Measurements from ENCODE around the gene GPC3.

The GPC3 gene

DNA sequence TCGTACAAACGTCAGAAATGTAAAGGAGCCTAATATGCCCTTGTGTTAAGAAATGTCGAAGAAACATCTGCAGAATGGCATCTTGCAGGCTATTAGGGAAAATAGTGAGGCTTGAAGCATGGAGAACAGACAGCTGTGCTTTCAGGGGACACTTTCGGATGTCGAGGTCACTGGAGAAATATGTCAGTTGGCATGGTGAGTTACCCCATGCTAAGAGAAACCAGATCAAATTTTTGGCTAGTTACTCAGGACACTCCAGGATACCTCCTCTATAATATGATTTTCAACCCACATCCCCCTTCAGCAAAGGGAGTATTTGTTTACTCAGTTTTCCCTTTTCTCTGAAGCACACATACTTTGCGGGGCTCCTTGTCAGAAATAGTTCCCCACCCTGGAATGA, 171.4 kb downstream of the GPC3 start:
- no peaks in the 10 kb centered on the region for H3K9me3 ChIP-seq (ENCODE audit: control extremely low read depth in 1 of 5, control insufficient read depth in 4 of 5, insufficient read depth in 2 of 5, low read depth in 1 of 5, low read length in 4 of 5)
- H3K4me1 ChIP-seq (ENCODE audit: control extremely low read depth in 1 of 4, control insufficient read depth in 4 of 4, insufficient read depth in 4 of 4, low read length in 3 of 4), result no peaks in the 10 kb centered on the region
- DNase-seq, result no peak
- POLR2A ChIA-PET, result no interaction called here
- WGBS (ENCODE audit: insufficient coverage), result 71% methylated on average over 5 of the region's 6 CpGs
- H3K27me3 ChIP-seq (replicated peaks in 2 of 5; ENCODE audit: control insufficient read depth in 4 of 5, insufficient read depth in 5 of 5, low read length in 4 of 5), result peaks cover 0 to 6% (median 0%) of the 10 kb centered on the region in 5 experiments
- H3K27ac ChIP-seq (ENCODE audit: insufficient read depth in 1 of 2, low read depth in 1 of 2, low read length in 2 of 2, poor library complexity in 1 of 2, severe bottlenecking in 2 of 2), result no peak overlapping the region
- no peaks in the 10 kb centered on the region for H3K36me3 ChIP-seq (ENCODE audit: control insufficient read depth in 4 of 4, insufficient read depth in 4 of 4, low read length in 3 of 4)
- CTCF ChIA-PET, result no interaction called here
- no peak overlapping the region for H3K4me3 ChIP-seq (ENCODE audit: control insufficient read depth in 1 of 7, extremely low read depth in 1 of 7, insufficient read depth in 4 of 7, low read depth in 2 of 7, low read length in 6 of 7)

DNA sequence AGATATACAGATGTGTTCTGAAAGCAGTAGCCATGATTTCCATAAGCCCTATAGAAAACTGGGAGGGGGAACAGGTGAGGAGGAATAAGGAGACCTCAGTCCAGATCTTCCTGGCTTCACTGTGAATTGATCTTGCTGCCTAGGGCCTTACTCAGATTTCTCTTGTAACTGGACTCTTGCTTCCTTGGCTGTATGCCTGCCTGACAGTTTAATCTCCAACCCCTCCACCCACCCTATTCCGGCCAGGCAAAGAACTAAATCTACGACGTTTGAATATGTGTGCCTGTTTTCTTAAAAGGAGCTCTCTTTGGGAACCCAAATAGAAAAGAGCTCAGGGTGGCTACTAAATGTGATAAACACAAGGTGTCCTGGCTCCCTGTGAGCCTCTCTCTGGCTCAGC, 173.0 kb downstream of the GPC3 start:
- Histone ChIP-seq H3K4me3 (ENCODE audit: control insufficient read depth in 1 of 7, extremely low read depth in 1 of 7, insufficient read depth in 4 of 7, low read depth in 2 of 7, low read length in 6 of 7) (no peak overlapping the region), H3K9me3 (ENCODE audit: control extremely low read depth in 1 of 5, control insufficient read depth in 4 of 5, insufficient read depth in 2 of 5, low read depth in 1 of 5, low read length in 4 of 5) (no peaks in the 10 kb centered on the region), H3K36me3 (ENCODE audit: control insufficient read depth in 4 of 4, insufficient read depth in 4 of 4, low read length in 3 of 4) (no peaks in the 10 kb centered on the region), H3K27me3 (replicated peaks in 2 of 5; ENCODE audit: control insufficient read depth in 4 of 5, insufficient read depth in 5 of 5, low read length in 4 of 5) (peaks cover 0 to 6% (median 0%) of the 10 kb centered on the region in 5 experiments), H3K27ac (ENCODE audit: insufficient read depth in 1 of 2, low read depth in 1 of 2, low read length in 2 of 2, poor library complexity in 1 of 2, severe bottlenecking in 2 of 2) (no peak overlapping the region), H3K4me1 (ENCODE audit: control extremely low read depth in 1 of 4, control insufficient read depth in 4 of 4, insufficient read depth in 4 of 4, low read length in 3 of 4) (no peaks in the 10 kb centered on the region)
- WGBS (ENCODE audit: insufficient coverage), result 78% methylated on average over 3 of the region's 3 CpGs
- ChIA-PET CTCF (no interaction called here), POLR2A (no interaction called here)
- DNase-seq, result no peak

DNA sequence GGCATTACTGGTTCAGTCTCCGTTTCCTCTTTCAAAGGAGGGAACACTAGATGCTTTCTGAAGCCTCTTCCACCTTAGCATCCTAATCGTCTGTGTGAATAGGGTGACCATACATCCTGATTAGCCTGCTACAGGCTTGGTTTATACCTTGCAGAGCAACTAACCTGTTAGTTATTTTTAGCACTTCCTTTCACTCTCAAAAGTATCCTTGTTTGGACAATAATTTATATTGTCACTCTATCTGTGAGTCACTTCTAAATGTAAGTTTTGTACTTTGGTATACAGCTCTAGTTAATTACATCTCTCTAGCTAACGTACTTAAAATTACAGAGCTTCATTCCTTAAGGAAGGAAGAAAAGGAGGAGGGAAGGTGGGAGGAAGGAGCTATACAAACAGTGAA, 174.5 kb downstream of the GPC3 start:
- Histone ChIP-seq H3K27ac (ENCODE audit: insufficient read depth in 1 of 2, low read depth in 1 of 2, low read length in 2 of 2, poor library complexity in 1 of 2, severe bottlenecking in 2 of 2) (no peak overlapping the region), H3K9me3 (ENCODE audit: control extremely low read depth in 1 of 5, control insufficient read depth in 4 of 5, insufficient read depth in 2 of 5, low read depth in 1 of 5, low read length in 4 of 5) (peaks cover 0 to 2% (median 0%) of the 10 kb centered on the region in 5 experiments), H3K36me3 (ENCODE audit: control insufficient read depth in 4 of 4, insufficient read depth in 4 of 4, low read length in 3 of 4) (no peaks in the 10 kb centered on the region), H3K27me3 (replicated peaks in 2 of 5; ENCODE audit: control insufficient read depth in 4 of 5, insufficient read depth in 5 of 5, low read length in 4 of 5) (peaks cover 0 to 6% (median 0%) of the 10 kb centered on the region in 5 experiments), H3K4me1 (ENCODE audit: control extremely low read depth in 1 of 4, control insufficient read depth in 4 of 4, insufficient read depth in 4 of 4, low read length in 3 of 4) (no peaks in the 10 kb centered on the region), H3K4me3 (ENCODE audit: control insufficient read depth in 1 of 7, extremely low read depth in 1 of 7, insufficient read depth in 4 of 7, low read depth in 2 of 7, low read length in 6 of 7) (no peak overlapping the region)
- POLR2A ChIA-PET, result no interaction called here
- WGBS (ENCODE audit: insufficient coverage), result 70% methylated on average over 2 of the region's 3 CpGs
- CTCF ChIA-PET, result no interaction called here
- DNase-seq, result no peak

DNA sequence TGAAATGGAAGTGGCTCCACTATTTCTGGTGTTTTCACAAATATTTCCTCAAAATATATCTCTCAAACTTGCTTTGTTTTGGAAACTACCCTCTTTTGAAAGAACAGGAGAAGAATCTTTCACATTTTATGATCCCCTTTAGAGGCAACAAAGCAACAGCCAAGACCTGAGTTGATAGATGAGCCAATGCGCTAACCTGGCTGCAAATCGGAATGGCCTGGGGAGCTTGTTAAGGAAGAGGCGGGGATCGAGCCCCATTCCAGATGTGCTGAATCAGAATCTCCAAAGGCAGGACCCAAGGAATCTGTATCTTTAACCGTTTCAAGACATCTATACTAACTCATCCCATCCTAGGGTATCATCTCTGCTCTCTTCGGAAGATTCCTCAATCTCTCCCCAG, 181.3 kb downstream of the GPC3 start:
- no peak for DNase-seq
- POLR2A ChIA-PET, result no interaction called here
- Histone ChIP-seq H3K27me3 (replicated peaks in 2 of 5; ENCODE audit: control insufficient read depth in 4 of 5, insufficient read depth in 5 of 5, low read length in 4 of 5) (peaks cover 0 to 3% (median 0%) of the 10 kb centered on the region in 5 experiments), H3K27ac (ENCODE audit: insufficient read depth in 1 of 2, low read depth in 1 of 2, low read length in 2 of 2, poor library complexity in 1 of 2, severe bottlenecking in 2 of 2) (no peak overlapping the region), H3K4me3 (ENCODE audit: control insufficient read depth in 1 of 7, extremely low read depth in 1 of 7, insufficient read depth in 4 of 7, low read depth in 2 of 7, low read length in 6 of 7) (no peak overlapping the region), H3K4me1 (ENCODE audit: control extremely low read depth in 1 of 4, control insufficient read depth in 4 of 4, insufficient read depth in 4 of 4, low read length in 3 of 4) (no peaks in the 10 kb centered on the region), H3K36me3 (ENCODE audit: control insufficient read depth in 4 of 4, insufficient read depth in 4 of 4, low read length in 3 of 4) (no peaks in the 10 kb centered on the region), H3K9me3 (ENCODE audit: control extremely low read depth in 1 of 5, control insufficient read depth in 4 of 5, insufficient read depth in 2 of 5, low read depth in 1 of 5, low read length in 4 of 5) (peaks cover 0 to 2% (median 0%) of the 10 kb centered on the region in 5 experiments)
- CTCF ChIA-PET, result no interaction called here
- WGBS (ENCODE audit: insufficient coverage), result 77% methylated on average over 6 of the region's 6 CpGs

DNA sequence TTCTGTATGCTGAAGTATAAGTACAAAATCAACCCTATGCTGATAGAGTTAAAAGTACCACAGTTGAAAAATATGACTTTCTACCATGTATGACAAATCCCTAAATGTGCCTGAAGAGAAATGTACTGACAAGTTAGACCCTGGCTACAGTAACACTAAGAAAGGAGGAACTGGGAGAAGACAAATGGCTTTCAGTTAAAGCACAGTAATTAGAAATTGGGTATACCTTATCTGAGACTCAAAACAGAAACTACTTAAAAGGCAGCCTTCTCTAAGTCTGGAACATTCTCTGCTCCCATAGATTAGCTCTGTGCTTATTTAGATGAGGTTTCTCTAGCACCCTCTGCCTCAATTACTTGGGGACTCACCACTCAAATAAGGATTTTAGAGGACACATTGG, 189.1 kb downstream of the GPC3 start:
- H3K36me3 ChIP-seq (ENCODE audit: control insufficient read depth in 4 of 4, insufficient read depth in 4 of 4, low read length in 3 of 4), result no peaks in the 10 kb centered on the region
- H3K4me3 ChIP-seq (ENCODE audit: control insufficient read depth in 1 of 7, extremely low read depth in 1 of 7, insufficient read depth in 4 of 7, low read depth in 2 of 7, low read length in 6 of 7), result no peak overlapping the region
- H3K27ac ChIP-seq (ENCODE audit: insufficient read depth in 1 of 2, low read depth in 1 of 2, low read length in 2 of 2, poor library complexity in 1 of 2, severe bottlenecking in 2 of 2), result no peak overlapping the region
- H3K27me3 ChIP-seq (replicated peaks in 2 of 5; ENCODE audit: control insufficient read depth in 4 of 5, insufficient read depth in 5 of 5, low read length in 4 of 5), result no peaks in the 10 kb centered on the region
- H3K4me1 ChIP-seq (ENCODE audit: control extremely low read depth in 1 of 4, control insufficient read depth in 4 of 4, insufficient read depth in 4 of 4, low read length in 3 of 4), result no peaks in the 10 kb centered on the region
- CTCF ChIA-PET, result no interaction called here
- H3K9me3 ChIP-seq (ENCODE audit: control extremely low read depth in 1 of 5, control insufficient read depth in 4 of 5, insufficient read depth in 2 of 5, low read depth in 1 of 5, low read length in 4 of 5), result no peaks in the 10 kb centered on the region
- POLR2A ChIA-PET, result no interaction called here
- no peak for DNase-seq

DNA sequence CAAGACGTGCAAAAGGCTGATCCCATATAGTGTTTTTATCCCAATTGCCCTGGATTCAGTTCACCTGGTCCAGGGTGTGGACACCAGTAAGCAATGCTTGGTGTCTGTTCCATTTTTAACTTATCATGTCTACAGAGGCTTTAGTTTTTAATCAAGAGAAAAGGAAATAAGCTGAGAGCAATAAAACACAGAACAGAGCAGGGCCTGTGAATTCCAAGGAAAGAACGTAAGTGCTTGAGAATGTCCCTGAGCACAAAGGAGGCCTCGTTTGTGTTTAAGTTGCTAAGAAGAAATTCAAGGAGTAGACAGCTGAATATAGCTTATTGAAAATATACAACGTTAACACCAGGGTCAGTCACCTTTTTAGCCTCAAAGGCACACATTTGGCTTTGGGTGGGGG, 191.3 kb downstream of the GPC3 start:
- no peaks in the 10 kb centered on the region for H3K27me3 ChIP-seq (replicated peaks in 2 of 5; ENCODE audit: control insufficient read depth in 4 of 5, insufficient read depth in 5 of 5, low read length in 4 of 5)
- no peaks in the 10 kb centered on the region for H3K4me1 ChIP-seq (ENCODE audit: control extremely low read depth in 1 of 4, control insufficient read depth in 4 of 4, insufficient read depth in 4 of 4, low read length in 3 of 4)
- ChIA-PET CTCF (interaction anchor here (2.1 kb wide), 1 partner anchor 227 kb away, joined by 6 read pairs; no protein-coding TSS in a partner anchor), POLR2A (no interaction called here)
- DNase-seq, result no peak
- no peak overlapping the region for H3K4me3 ChIP-seq (ENCODE audit: control insufficient read depth in 1 of 7, extremely low read depth in 1 of 7, insufficient read depth in 4 of 7, low read depth in 2 of 7, low read length in 6 of 7)
- WGBS (ENCODE audit: insufficient coverage), result 79% methylated on average over 2 of the region's 4 CpGs
- H3K36me3 ChIP-seq (ENCODE audit: control insufficient read depth in 4 of 4, insufficient read depth in 4 of 4, low read length in 3 of 4), result no peaks in the 10 kb centered on the region
- no peaks in the 10 kb centered on the region for H3K9me3 ChIP-seq (ENCODE audit: control extremely low read depth in 1 of 5, control insufficient read depth in 4 of 5, insufficient read depth in 2 of 5, low read depth in 1 of 5, low read length in 4 of 5)
- no peak overlapping the region for H3K27ac ChIP-seq (ENCODE audit: insufficient read depth in 1 of 2, low read depth in 1 of 2, low read length in 2 of 2, poor library complexity in 1 of 2, severe bottlenecking in 2 of 2)

DNA sequence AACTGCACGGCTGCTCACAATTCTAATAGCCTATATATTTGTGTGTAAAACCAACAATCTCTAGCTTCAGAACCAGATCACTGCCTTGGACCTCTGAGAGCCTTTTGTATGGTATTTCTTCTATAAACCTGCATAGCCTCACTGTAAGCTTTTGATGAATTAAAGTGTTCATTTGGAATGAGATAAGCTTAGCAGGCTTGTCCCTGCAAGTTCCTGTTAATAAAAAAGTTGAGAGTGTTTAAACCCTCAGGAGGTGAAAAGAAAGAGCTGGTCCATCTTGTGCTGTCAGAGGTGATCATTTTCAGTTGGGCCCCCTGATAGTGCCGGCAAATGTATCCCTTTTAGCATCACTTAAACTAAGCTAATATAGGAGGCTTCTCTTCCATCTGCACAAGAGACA, 191.8 kb downstream of the GPC3 start:
- POLR2A ChIA-PET, result no interaction called here
- no peaks in the 10 kb centered on the region for H3K27me3 ChIP-seq (replicated peaks in 2 of 5; ENCODE audit: control insufficient read depth in 4 of 5, insufficient read depth in 5 of 5, low read length in 4 of 5)
- 88% methylated on average over 1 of the region's 2 CpGs for WGBS (ENCODE audit: insufficient coverage)
- H3K4me1 ChIP-seq (ENCODE audit: control extremely low read depth in 1 of 4, control insufficient read depth in 4 of 4, insufficient read depth in 4 of 4, low read length in 3 of 4), result no peaks in the 10 kb centered on the region
- DNase-seq, result no peak
- no peaks in the 10 kb centered on the region for H3K36me3 ChIP-seq (ENCODE audit: control insufficient read depth in 4 of 4, insufficient read depth in 4 of 4, low read length in 3 of 4)
- H3K9me3 ChIP-seq (ENCODE audit: control extremely low read depth in 1 of 5, control insufficient read depth in 4 of 5, insufficient read depth in 2 of 5, low read depth in 1 of 5, low read length in 4 of 5), result no peaks in the 10 kb centered on the region
- H3K27ac ChIP-seq (ENCODE audit: insufficient read depth in 1 of 2, low read depth in 1 of 2, low read length in 2 of 2, poor library complexity in 1 of 2, severe bottlenecking in 2 of 2), result no peak overlapping the region
- H3K4me3 ChIP-seq (ENCODE audit: control insufficient read depth in 1 of 7, extremely low read depth in 1 of 7, insufficient read depth in 4 of 7, low read depth in 2 of 7, low read length in 6 of 7), result no peak overlapping the region
- CTCF ChIA-PET, result interaction anchor here (1.2 to 2.1 kb wide), 3 partner anchors 227 to 602 kb away, joined by 3 to 7 read pairs (median 6); no protein-coding TSS in a partner anchor

Measured in common myeloid progenitor, CD34-positive (primary cell).